Loucy (cell line): ENCODE measurements around the gene GOSR1.
"Not testable (repeated sequence)": the region's sequence is repeated elsewhere in the genome, so short reads cannot be mapped to it uniquely, and the experiment has no call there.

Source experiments
- EZH2phosphoT487 ChIP-seq: fragments of 200-600 bp; IDR thresholded peaks from 2 replicates; pipeline ENCODE4 v1.6.1; 2018; ENCODE audit warnings: antibody characterized with exemption, mild to moderate bottlenecking, moderate library complexity, borderline replicate concordance
- TF ChIP-seq, protein P1 (sequence below): fragments of 200-600 bp; sonication (generic); conservative IDR thresholded peaks from 2 replicates; pipeline ENCODE4 v1.5.1; 2014; ENCODE audit warnings: mild to moderate bottlenecking, antibody characterized with exemption, low read length

DNA sequence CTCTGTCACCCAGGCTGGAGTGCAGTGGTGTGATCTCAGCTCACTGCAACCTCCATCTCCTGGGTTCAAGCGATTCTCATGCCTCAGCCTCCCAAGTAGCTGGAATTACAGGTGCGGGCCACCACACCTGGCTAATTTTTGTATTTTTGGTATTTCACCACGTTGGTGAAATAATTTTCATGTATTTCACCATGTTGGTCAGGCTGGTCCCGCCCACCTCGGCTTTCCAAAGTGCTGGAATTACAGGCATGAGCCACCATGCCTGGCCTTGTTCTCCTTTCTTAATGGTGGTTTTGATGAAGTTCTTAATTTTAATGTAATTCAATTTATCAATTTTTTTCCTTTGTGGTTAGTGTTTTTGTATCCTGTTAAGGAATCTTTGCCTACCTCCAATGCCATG is 51.5 kb downstream of the GOSR1 start:
- TF ChIP-seq, protein P1, sequence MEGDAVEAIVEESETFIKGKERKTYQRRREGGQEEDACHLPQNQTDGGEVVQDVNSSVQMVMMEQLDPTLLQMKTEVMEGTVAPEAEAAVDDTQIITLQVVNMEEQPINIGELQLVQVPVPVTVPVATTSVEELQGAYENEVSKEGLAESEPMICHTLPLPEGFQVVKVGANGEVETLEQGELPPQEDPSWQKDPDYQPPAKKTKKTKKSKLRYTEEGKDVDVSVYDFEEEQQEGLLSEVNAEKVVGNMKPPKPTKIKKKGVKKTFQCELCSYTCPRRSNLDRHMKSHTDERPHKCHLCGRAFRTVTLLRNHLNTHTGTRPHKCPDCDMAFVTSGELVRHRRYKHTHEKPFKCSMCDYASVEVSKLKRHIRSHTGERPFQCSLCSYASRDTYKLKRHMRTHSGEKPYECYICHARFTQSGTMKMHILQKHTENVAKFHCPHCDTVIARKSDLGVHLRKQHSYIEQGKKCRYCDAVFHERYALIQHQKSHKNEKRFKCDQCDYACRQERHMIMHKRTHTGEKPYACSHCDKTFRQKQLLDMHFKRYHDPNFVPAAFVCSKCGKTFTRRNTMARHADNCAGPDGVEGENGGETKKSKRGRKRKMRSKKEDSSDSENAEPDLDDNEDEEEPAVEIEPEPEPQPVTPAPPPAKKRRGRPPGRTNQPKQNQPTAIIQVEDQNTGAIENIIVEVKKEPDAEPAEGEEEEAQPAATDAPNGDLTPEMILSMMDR, result not testable (repeated sequence)
- TF ChIP-seq EZH2phosphoT487, result not testable (repeated sequence)
